Progenitor cell of endocrine pancreas (in vitro differentiated cells): ENCODE results near the gene FIBCD1. TPM values are rescaled to one million over a fixed set of nuclear protein-coding genes. Genes with fewer than 3 reads are reported as not detected.

Source experiments
- DNase-seq: peaks from one replicate; pipeline ENCODE4 v3.0.0; 2021; ENCODE audit warnings: low spot score; ENCODE audit not compliant: unreplicated experiment
- H3K27ac Mint-ChIP-seq: 2 replicates; pipeline ENCODE4 v1.8.0; 2021; ENCODE audit warnings: mild to moderate bottlenecking, moderate library complexity, mixed read lengths
- H3K27me3 Mint-ChIP-seq: 2 replicates; pipeline ENCODE4 v1.8.0; 2021; ENCODE audit warnings: mixed read lengths
- H3K36me3 Mint-ChIP-seq: 2 replicates; pipeline ENCODE4 v1.8.0; 2022; ENCODE audit warnings: mixed read lengths; ENCODE audit not compliant: insufficient read depth
- H3K4me1 Mint-ChIP-seq: 2 replicates; pipeline ENCODE4 v1.8.0; 2021; ENCODE audit warnings: low read depth, mixed read lengths
- H3K4me3 Mint-ChIP-seq: 2 replicates; pipeline ENCODE4 v1.8.0; 2021; ENCODE audit warnings: low read depth, mild to moderate bottlenecking, moderate library complexity, mixed read lengths
- H3K9me3 Mint-ChIP-seq: 2 replicates; pipeline ENCODE4 v1.8.0; 2021; ENCODE audit warnings: low read depth, mixed read lengths
- total RNA-seq: library from RNA; stranded (reverse); gene quantifications from 2 replicates; pipeline ENCODE4 v1.2.1, GENCODE V29; 2021
- TF ChIP-seq, protein P1 (sequence below): fragments of 200-600 bp; sonication (generic); IDR thresholded peaks from one replicate; pipeline ENCODE4 v1.5.0; 2021; ENCODE audit warnings: antibody characterized with exemption, mild to moderate bottlenecking; ENCODE audit not compliant: unreplicated experiment

FIBCD1 gene
- total RNA-seq, 1 donor from 2014 or later, result not detected

DNA sequence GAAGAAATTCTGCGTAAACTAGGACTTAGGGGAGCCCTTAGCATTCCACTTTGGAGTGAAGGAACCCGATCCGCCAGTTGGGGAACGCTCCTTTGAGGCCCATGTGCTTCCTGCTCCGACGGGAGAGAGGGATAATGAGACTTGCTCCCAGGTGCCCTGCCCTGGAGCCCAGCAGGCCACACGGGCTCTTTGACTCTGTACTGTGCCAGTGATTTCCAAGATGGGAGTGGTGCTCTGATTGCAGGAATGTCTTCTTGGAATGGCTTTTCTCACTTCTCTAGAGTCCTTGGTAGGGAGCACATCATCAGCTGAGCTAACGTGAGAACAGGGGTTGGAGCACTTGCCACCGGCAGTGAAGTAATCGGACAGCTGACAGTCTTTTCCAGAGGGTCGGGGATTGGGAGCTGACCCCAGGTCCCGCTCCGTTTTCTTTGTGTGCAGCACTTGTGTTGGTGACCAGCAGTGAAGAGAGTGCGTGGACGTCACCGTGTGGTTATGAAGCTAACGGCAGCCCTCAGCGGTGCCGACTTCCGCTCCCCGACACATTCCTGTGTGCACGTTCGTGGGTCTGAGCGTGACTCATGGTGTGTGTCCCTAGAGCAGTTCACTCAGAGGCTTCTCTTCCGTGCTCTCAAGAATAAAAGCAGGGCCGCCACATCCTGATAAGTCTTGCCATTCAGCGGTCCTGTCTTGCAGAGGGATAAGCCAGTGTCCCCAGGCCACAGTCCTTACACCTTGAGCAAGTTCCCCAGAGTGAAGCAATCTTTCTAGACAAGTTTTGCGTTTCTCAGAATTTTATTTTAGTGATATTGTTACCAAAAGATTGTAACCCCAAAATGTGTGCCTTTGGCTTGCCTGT, 78.4 kb downstream of the FIBCD1 start:
- H3K4me1 Mint-ChIP-seq, result peaks cover 18% of the 10 kb centered on the region
- DNase-seq, result no peak
- H3K9me3 Mint-ChIP-seq, result no peaks in the 10 kb centered on the region
- no peak overlapping the region for H3K4me3 Mint-ChIP-seq
- H3K27ac Mint-ChIP-seq, result peak overlapping the region; percentile 83
- TF ChIP-seq, protein P1, sequence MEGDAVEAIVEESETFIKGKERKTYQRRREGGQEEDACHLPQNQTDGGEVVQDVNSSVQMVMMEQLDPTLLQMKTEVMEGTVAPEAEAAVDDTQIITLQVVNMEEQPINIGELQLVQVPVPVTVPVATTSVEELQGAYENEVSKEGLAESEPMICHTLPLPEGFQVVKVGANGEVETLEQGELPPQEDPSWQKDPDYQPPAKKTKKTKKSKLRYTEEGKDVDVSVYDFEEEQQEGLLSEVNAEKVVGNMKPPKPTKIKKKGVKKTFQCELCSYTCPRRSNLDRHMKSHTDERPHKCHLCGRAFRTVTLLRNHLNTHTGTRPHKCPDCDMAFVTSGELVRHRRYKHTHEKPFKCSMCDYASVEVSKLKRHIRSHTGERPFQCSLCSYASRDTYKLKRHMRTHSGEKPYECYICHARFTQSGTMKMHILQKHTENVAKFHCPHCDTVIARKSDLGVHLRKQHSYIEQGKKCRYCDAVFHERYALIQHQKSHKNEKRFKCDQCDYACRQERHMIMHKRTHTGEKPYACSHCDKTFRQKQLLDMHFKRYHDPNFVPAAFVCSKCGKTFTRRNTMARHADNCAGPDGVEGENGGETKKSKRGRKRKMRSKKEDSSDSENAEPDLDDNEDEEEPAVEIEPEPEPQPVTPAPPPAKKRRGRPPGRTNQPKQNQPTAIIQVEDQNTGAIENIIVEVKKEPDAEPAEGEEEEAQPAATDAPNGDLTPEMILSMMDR, result no peak
- H3K27me3 Mint-ChIP-seq, result no peaks in the 10 kb centered on the region
- H3K36me3 Mint-ChIP-seq, result peaks cover 27% of the 10 kb centered on the region

DNA sequence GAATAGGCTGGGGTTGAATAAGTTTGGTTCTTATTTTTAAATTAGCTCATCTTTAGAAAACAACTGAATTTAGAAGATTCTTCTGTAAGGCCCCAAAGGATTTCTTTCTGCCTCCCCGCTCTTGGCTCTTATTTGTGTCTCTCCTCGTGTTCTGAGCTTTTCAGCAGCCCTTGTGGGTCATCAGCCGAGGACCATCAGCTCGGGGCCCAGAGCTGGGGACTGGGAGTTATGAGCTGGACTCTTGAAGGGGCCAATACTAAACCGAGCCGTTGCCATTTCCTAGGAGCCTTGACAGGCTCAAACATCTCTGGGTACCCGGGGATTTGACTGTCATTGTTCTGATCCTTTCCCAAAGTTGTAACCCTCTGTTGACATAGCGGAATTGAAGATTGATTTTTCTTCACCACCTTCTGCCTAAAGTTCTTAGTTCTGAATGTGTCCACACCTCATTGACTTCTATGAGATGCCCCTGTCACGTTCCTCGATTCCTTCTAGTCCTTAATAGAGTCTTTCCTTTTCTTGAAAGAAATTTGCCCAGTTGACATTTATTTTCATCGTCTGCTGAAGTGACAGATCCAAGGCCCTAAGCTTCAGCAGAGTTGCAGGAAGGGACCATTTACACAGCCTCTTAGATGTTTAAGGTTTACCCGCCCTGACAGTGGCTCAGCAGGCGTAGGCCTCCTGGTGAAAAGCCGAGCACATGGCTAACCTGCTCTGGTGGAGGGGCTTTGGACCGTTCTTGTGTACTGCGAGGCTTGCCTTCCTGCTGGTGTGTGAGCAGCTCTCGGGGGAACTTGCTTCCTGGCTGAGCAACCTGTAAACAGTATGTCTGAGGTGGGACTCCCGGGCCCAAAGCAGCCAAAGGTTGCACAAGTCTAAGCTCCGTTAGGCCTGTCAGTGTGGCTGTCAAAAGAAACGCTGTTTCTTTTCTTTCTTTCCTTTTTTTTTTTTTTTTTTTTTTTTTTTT, 80.0 kb downstream of the FIBCD1 start:
- no peak for DNase-seq
- Mint-ChIP-seq H3K9me3 (no peaks in the 10 kb centered on the region), H3K27ac (no peak overlapping the region), H3K36me3 (peaks cover 27% of the 10 kb centered on the region), H3K27me3 (no peaks in the 10 kb centered on the region), H3K4me1 (peaks cover 18% of the 10 kb centered on the region), H3K4me3 (no peak overlapping the region)
- TF ChIP-seq, protein P1, result no peak

DNA sequence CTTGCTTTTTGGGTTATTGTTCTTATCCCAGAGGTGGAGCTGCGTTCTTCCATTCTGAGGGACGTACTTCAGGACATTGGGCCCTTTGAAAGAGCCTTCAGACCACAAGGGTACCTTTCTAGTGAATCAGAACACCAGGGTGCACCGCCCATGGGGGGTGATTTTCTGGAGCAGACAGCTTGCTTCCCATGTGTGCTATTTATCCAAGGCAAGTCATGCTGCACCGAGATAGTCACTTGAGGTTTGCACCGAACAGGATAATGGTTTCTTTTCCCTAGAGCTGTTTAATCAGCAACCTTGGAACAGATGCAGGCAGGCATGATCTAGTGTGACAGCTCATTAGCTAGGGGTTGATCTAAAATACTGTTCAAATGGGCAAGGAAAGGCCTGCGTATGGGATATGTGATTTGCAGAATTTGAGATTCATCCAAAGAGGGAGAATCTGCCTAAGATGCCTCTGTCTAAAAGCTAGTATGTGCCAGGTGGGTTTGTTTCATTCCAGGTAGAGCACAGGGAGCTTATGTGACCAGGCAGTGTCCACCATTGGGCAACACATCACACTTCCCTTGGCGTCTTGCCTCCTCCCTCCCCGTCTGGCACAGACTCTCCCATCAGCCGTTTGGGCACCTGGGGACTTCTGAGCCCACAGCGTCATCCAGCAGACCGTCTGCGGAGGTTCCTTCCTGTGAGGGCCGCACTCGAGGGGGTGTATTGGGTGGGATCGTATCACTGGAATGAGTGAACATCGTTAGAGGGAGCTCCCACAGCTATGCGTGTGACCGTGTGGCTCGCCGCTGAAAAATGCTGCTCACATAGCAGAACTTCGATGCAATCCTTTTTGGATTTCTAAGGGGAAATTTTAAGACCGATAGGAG, 80.9 kb downstream of the FIBCD1 start:
- Mint-ChIP-seq H3K4me3 (no peak overlapping the region), H3K36me3 (peaks cover 24% of the 10 kb centered on the region), H3K9me3 (no peaks in the 10 kb centered on the region), H3K27ac (peak overlapping the region; percentile 82), H3K4me1 (peaks cover 14% of the 10 kb centered on the region), H3K27me3 (no peaks in the 10 kb centered on the region)
- TF ChIP-seq, protein P1, result no peak
- DNase-seq, result no peak

DNA sequence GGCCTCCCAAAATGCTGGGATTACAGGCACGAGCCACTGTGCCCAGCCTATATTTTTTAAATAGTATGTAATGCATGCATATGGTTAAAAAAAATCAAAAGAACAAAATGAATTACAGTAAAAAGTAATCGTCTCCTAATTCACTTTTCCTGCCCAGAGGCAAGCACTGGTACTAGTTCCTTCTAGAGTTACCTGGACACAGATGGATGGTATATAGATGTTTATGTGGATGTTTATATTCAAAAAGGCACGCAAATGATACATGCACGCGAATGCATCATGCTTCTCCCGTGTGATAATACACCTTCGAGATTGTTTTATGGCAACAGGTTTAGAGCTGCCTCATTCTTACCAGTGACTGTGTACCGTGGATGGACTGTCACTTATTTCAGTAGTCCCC, 82.6 kb downstream of the FIBCD1 start:
- peaks cover 14% of the 10 kb centered on the region for H3K4me1 Mint-ChIP-seq
- peaks cover 21% of the 10 kb centered on the region for H3K36me3 Mint-ChIP-seq
- H3K27ac Mint-ChIP-seq, result no peak overlapping the region
- H3K4me3 Mint-ChIP-seq, result no peak overlapping the region
- TF ChIP-seq, protein P1, result no peak
- no peaks in the 10 kb centered on the region for H3K9me3 Mint-ChIP-seq
- no peaks in the 10 kb centered on the region for H3K27me3 Mint-ChIP-seq
- DNase-seq, result no peak
